ENCODE data around the gene KCNB1.

Gene KCNB1

GRCh38 chr20:49384437-49385434, 97.7 kb downstream of the KCNB1 start:
- peak; percentile 81 for DNase-seq

- no peak for DNase-seq
Observed at GRCh38 chr20:49381558-49382493, 100.6 kb downstream of the KCNB1 start.

GRCh38 chr20:49380337-49380780, 102.1 kb downstream of the KCNB1 start:
- DNase-seq: no peak

GRCh38 chr20:49379338-49379737, 103.1 kb downstream of the KCNB1 start:
- no peak for DNase-seq

- no peak for DNase-seq
Observed at GRCh38 chr20:49377326-49377725, 105.1 kb downstream of the KCNB1 start.

- no peak for DNase-seq
Observed at GRCh38 chr20:49375170-49375569, 107.3 kb downstream of the KCNB1 start.

GRCh38 chr20:49372095-49372734, 110.3 kb downstream of the KCNB1 start:
- DNase-seq: no peak

- no peak for DNase-seq
Observed at GRCh38 chr20:49368596-49368995, 113.9 kb downstream of the KCNB1 start.

GRCh38 chr20:49367113-49367512, 115.4 kb downstream of the KCNB1 start:
- DNase-seq: no peak

- no peak for DNase-seq
Observed at GRCh38 chr20:49366687-49367086, 115.8 kb downstream of the KCNB1 start.

- no peak for DNase-seq
Observed at GRCh38 chr20:49361862-49362660, 120.4 kb downstream of the KCNB1 start.

GRCh38 chr20:49360242-49360968, 122.1 kb downstream of the KCNB1 start:
- DNase-seq: no peak

GRCh38 chr20:49356676-49357075, 125.8 kb downstream of the KCNB1 start:
- DNase-seq: no peak

GRCh38 chr20:49354673-49355072, 127.8 kb downstream of the KCNB1 start:
- DNase-seq: no peak

GRCh38 chr20:49353348-49353747, 129.1 kb downstream of the KCNB1 start:
- no peak for DNase-seq

- DNase-seq: no peak
Observed at GRCh38 chr20:49352751-49353150, 129.7 kb downstream of the KCNB1 start.

GRCh38 chr20:49351775-49352174, 130.7 kb downstream of the KCNB1 start:
- no peak for DNase-seq

- no peak for DNase-seq
Observed at GRCh38 chr20:49349694-49350252, 132.7 kb downstream of the KCNB1 start.

GRCh38 chr20:49349078-49349477, 133.4 kb downstream of the KCNB1 start:
- DNase-seq: no peak

- no peak for DNase-seq
Observed at GRCh38 chr20:49348563-49348962, 133.9 kb downstream of the KCNB1 start.

- no peak for DNase-seq
Observed at GRCh38 chr20:49347156-49347555, 135.3 kb downstream of the KCNB1 start.
